ENCODE results near the gene ARFRP1.

Gene ARFRP1

GRCh38 chr20:63690898-63691710 is 16.7 kb downstream of the ARFRP1 start:
- Histone ChIP-seq H3K4me1 (ENCODE audit: insufficient read depth, low read length) (peaks cover 3% of the 10 kb centered on the region; the same call in 1 of the 2 replicates), H3K9me3 (ENCODE audit: control insufficient read depth, insufficient read depth, low read length) (no peaks in the 10 kb centered on the region), H3K36me3 (ENCODE audit: insufficient read depth, low read length) (peaks cover 2% of the 10 kb centered on the region; the same call in 1 of the 2 replicates), H3K9ac (ENCODE audit: low read depth, low read length) (no peak overlapping the region)

- H3K4me1 ChIP-seq (ENCODE audit: insufficient read depth, low read length): no peaks in the 10 kb centered on the region; the same call in 1 of the 2 replicates
- peaks cover 2% of the 10 kb centered on the region; the same call in 1 of the 2 replicates for H3K36me3 ChIP-seq (ENCODE audit: insufficient read depth, low read length)
- no peak overlapping the region for H3K9ac ChIP-seq (ENCODE audit: low read depth, low read length)
- H3K9me3 ChIP-seq (ENCODE audit: control insufficient read depth, insufficient read depth, low read length): no peaks in the 10 kb centered on the region
These were observed 17.5 kb downstream of the ARFRP1 start for GRCh38 chr20:63690003-63690897.

GRCh38 chr20:63689046-63690002 is 18.5 kb downstream of the ARFRP1 start:
- Histone ChIP-seq H3K36me3 (ENCODE audit: insufficient read depth, low read length) (peaks cover 2% of the 10 kb centered on the region; the same call in 1 of the 2 replicates), H3K9ac (ENCODE audit: low read depth, low read length) (no peak overlapping the region), H3K4me1 (ENCODE audit: insufficient read depth, low read length) (no peaks in the 10 kb centered on the region; the same call in 1 of the 2 replicates), H3K9me3 (ENCODE audit: control insufficient read depth, insufficient read depth, low read length) (no peaks in the 10 kb centered on the region)

- Histone ChIP-seq H3K36me3 (ENCODE audit: insufficient read depth, low read length) (no peaks in the 10 kb centered on the region), H3K4me1 (ENCODE audit: insufficient read depth, low read length) (no peaks in the 10 kb centered on the region; the same call in 1 of the 2 replicates), H3K9ac (ENCODE audit: low read depth, low read length) (no peak overlapping the region), H3K9me3 (ENCODE audit: control insufficient read depth, insufficient read depth, low read length) (no peaks in the 10 kb centered on the region)
These were observed 19.3 kb downstream of the ARFRP1 start for GRCh38 chr20:63688228-63689045.

GRCh38 chr20:63687419-63688178 is 20.2 kb downstream of the ARFRP1 start:
- Histone ChIP-seq H3K9ac (ENCODE audit: low read depth, low read length) (no peak overlapping the region), H3K4me1 (ENCODE audit: insufficient read depth, low read length) (peaks cover 3% of the 10 kb centered on the region; the same call in 1 of the 2 replicates), H3K9me3 (ENCODE audit: control insufficient read depth, insufficient read depth, low read length) (no peaks in the 10 kb centered on the region), H3K36me3 (ENCODE audit: insufficient read depth, low read length) (0 out of 2 replicates have a peak, but pooled peaks cover 3% of the 10 kb centered on the region)

GRCh38 chr20:63686492-63687321 is 21.1 kb downstream of the ARFRP1 start:
- Histone ChIP-seq H3K36me3 (ENCODE audit: insufficient read depth, low read length) (0 out of 2 replicates have a peak, but pooled peaks cover 3% of the 10 kb centered on the region), H3K9me3 (ENCODE audit: control insufficient read depth, insufficient read depth, low read length) (no peaks in the 10 kb centered on the region), H3K9ac (ENCODE audit: low read depth, low read length) (no peak overlapping the region), H3K4me1 (ENCODE audit: insufficient read depth, low read length) (peaks cover 3% of the 10 kb centered on the region; the same call in 1 of the 2 replicates)

GRCh38 chr20:63686094-63686491 is 21.7 kb downstream of the ARFRP1 start:
- Histone ChIP-seq H3K9ac (ENCODE audit: low read depth, low read length) (no peak overlapping the region), H3K4me1 (ENCODE audit: insufficient read depth, low read length) (peaks cover 3% of the 10 kb centered on the region; the same call in 1 of the 2 replicates), H3K36me3 (ENCODE audit: insufficient read depth, low read length) (0 out of 2 replicates have a peak, but pooled peaks cover 3% of the 10 kb centered on the region), H3K9me3 (ENCODE audit: control insufficient read depth, insufficient read depth, low read length) (no peaks in the 10 kb centered on the region)

- H3K4me1 ChIP-seq (ENCODE audit: insufficient read depth, low read length): peaks cover 3% of the 10 kb centered on the region; the same call in 1 of the 2 replicates
- H3K9ac ChIP-seq (ENCODE audit: low read depth, low read length): no peak overlapping the region
- H3K36me3 ChIP-seq (ENCODE audit: insufficient read depth, low read length): 0 out of 2 replicates have a peak, but pooled peaks cover 3% of the 10 kb centered on the region
- H3K9me3 ChIP-seq (ENCODE audit: control insufficient read depth, insufficient read depth, low read length): no peaks in the 10 kb centered on the region
These were observed 22.3 kb downstream of the ARFRP1 start for GRCh38 chr20:63685269-63686026.

GRCh38 chr20:63682384-63683139 is 25.2 kb downstream of the ARFRP1 start:
- Histone ChIP-seq H3K4me1 (ENCODE audit: insufficient read depth, low read length) (peaks cover 3% of the 10 kb centered on the region; the same call in 1 of the 2 replicates), H3K9me3 (ENCODE audit: control insufficient read depth, insufficient read depth, low read length) (no peaks in the 10 kb centered on the region), H3K9ac (ENCODE audit: low read depth, low read length) (no peak overlapping the region), H3K36me3 (ENCODE audit: insufficient read depth, low read length) (peaks cover 3% of the 10 kb centered on the region; the same call in 1 of the 2 replicates)

- H3K36me3 ChIP-seq (ENCODE audit: insufficient read depth, low read length): peaks cover 3% of the 10 kb centered on the region; the same call in 1 of the 2 replicates
- peaks cover 3% of the 10 kb centered on the region; the same call in 1 of the 2 replicates for H3K4me1 ChIP-seq (ENCODE audit: insufficient read depth, low read length)
- no peaks in the 10 kb centered on the region for H3K9me3 ChIP-seq (ENCODE audit: control insufficient read depth, insufficient read depth, low read length)
- H3K9ac ChIP-seq (ENCODE audit: low read depth, low read length): no peak overlapping the region
These were observed 26.1 kb downstream of the ARFRP1 start for GRCh38 chr20:63681609-63682142.

Measured in ES-I3 (cell line).